Measurements from ENCODE around the gene NBEAL2.

The NBEAL2 gene

DNA sequence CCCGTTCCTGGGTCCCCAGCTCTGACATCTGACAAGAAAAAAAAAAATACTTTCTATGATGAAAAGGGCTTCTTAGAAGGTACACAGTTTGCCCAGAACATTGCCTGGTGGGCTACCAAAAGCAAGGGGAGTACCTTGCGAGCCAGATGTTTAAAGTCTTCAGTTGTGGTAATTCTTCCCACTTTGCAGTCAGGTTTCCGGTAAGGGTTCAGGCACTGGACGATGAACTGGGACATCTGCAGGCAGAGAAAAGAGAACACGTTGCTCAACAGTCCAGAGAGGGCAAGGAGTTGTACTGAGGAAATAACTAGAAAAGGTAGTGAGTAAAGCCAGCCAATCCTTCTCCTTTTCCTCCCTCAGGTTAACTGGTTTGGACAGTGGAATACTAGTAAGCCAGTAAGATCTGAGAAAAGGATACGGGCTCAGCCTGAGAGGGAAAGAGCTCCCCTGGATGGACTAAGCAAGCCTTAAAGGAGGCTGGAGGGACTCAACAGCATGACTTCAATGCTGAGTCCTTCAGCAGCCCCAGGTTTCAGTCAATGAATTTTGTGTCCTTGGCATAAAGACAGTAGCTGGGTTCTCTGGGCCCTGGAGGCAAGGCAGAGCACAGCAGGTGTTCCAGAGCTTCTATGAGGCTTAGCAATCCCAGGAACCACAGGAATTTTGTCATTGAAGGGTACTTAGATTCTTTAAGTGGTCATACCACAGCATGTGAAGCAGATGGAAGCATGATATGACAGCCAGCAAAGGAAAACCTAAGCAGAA lies 38.2 kb downstream of the NBEAL2 start:
- ATAC-seq, result no peak; the same call in 2 of the 3 replicates

DNA sequence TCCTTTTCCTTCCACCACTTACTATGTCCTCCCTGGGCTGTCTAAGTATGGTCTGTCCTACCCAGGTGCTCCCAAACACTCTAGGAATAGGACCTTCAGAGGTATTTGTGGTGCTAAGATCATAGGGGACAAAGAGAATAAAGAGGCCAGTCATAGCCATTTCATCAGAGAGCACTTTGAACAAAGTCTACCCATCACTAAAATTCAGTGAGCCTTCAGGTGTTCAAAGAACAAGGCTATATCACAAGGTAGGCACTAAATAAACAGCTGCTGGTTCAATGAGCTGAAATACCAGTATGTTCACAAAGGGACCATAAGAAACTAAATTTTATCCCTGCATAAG lies 38.8 kb downstream of the NBEAL2 start:
- no peak for ATAC-seq
- TF ChIP-seq TCF4 (CRISPR knock-in tag; IDR thresholded peaks at IDR 0.05; ENCODE audit: borderline replicate concordance), result no peak
- no peak for TF ChIP-seq TOX (CRISPR knock-in tag; IDR thresholded peaks at IDR 0.05; ENCODE audit: borderline replicate concordance)
- TF ChIP-seq RARB (CRISPR knock-in tag; IDR thresholded peaks at IDR 0.05), result no peak
- TF ChIP-seq, protein P1, sequence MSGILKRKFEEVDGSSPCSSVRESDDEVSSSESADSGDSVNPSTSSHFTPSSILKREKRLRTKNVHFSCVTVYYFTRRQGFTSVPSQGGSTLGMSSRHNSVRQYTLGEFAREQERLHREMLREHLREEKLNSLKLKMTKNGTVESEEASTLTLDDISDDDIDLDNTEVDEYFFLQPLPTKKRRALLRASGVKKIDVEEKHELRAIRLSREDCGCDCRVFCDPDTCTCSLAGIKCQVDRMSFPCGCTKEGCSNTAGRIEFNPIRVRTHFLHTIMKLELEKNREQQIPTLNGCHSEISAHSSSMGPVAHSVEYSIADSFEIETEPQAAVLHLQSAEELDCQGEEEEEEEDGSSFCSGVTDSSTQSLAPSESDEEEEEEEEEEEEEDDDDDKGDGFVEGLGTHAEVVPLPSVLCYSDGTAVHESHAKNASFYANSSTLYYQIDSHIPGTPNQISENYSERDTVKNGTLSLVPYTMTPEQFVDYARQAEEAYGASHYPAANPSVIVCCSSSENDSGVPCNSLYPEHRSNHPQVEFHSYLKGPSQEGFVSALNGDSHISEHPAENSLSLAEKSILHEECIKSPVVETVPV (CRISPR knock-in tag; IDR thresholded peaks at IDR 0.05), result no peak
- no peak for TF ChIP-seq ZNF70 (CRISPR knock-in tag; IDR thresholded peaks at IDR 0.05)
- no peak for TF ChIP-seq ZC3H10 (CRISPR knock-in tag; IDR thresholded peaks at IDR 0.05)
- no peak for TF ChIP-seq CSDC2 (CRISPR knock-in tag; IDR thresholded peaks at IDR 0.05)
- TF ChIP-seq, protein P2, sequence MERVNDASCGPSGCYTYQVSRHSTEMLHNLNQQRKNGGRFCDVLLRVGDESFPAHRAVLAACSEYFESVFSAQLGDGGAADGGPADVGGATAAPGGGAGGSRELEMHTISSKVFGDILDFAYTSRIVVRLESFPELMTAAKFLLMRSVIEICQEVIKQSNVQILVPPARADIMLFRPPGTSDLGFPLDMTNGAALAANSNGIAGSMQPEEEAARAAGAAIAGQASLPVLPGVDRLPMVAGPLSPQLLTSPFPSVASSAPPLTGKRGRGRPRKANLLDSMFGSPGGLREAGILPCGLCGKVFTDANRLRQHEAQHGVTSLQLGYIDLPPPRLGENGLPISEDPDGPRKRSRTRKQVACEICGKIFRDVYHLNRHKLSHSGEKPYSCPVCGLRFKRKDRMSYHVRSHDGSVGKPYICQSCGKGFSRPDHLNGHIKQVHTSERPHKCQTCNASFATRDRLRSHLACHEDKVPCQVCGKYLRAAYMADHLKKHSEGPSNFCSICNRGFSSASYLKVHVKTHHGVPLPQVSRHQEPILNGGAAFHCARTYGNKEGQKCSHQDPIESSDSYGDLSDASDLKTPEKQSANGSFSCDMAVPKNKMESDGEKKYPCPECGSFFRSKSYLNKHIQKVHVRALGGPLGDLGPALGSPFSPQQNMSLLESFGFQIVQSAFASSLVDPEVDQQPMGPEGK (CRISPR knock-in tag; IDR thresholded peaks at IDR 0.05; ENCODE audit: borderline replicate concordance), result no peak
- no peak for TF ChIP-seq BACH2 (CRISPR knock-in tag; IDR thresholded peaks at IDR 0.05; ENCODE audit: borderline replicate concordance)

More for the DNA sequence above, 38.2 kb downstream of the NBEAL2 start:
- TF ChIP-seq ESRRG (CRISPR knock-in tag; IDR thresholded peaks at IDR 0.05) (no peak), BACH2 (CRISPR knock-in tag; IDR thresholded peaks at IDR 0.05; ENCODE audit: borderline replicate concordance) (no peak), ZFP30 (CRISPR knock-in tag; IDR thresholded peaks at IDR 0.05) (no peak)
- TF ChIP-seq, protein P3, sequence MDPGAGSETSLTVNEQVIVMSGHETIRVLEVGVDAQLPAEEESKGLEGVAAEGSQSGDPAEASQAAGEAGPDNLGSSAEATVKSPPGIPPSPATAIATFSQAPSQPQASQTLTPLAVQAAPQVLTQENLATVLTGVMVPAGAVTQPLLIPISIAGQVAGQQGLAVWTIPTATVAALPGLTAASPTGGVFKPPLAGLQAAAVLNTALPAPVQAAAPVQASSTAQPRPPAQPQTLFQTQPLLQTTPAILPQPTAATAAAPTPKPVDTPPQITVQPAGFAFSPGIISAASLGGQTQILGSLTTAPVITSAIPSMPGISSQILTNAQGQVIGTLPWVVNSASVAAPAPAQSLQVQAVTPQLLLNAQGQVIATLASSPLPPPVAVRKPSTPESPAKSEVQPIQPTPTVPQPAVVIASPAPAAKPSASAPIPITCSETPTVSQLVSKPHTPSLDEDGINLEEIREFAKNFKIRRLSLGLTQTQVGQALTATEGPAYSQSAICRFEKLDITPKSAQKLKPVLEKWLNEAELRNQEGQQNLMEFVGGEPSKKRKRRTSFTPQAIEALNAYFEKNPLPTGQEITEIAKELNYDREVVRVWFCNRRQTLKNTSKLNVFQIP (CRISPR knock-in tag; IDR thresholded peaks at IDR 0.05; ENCODE audit: borderline replicate concordance, low read depth), result no peak

DNA sequence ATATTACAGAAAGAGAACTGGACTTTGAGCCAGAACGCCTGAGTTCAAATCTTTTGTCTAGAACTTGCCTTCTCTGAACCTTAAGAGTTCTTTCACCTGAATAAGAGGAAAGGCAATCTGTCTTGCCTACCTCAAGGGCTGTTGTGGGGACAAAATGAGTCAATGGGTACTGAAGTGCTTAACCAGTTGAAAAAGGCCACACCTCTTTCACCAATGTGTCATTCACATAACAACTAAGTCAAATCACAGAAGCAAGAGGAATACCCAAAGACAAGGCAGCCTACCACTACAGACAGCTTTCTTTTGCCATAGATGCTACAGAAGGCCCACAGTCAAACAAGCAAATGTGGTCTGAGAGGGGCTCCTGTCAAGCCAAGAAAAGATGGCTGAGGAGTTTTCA lies 39.7 kb downstream of the NBEAL2 start:
- TF ChIP-seq GLIS3 (CRISPR knock-in tag; IDR thresholded peaks at IDR 0.05), result no peak
- TF ChIP-seq ZNF70 (CRISPR knock-in tag; IDR thresholded peaks at IDR 0.05), result no peak
- TF ChIP-seq OSR1 (CRISPR knock-in tag; IDR thresholded peaks at IDR 0.05), result no peak
- TF ChIP-seq PPARA (CRISPR knock-in tag; IDR thresholded peaks at IDR 0.05; ENCODE audit: borderline replicate concordance), result no peak
- TF ChIP-seq ZFP30 (CRISPR knock-in tag; IDR thresholded peaks at IDR 0.05), result no peak
- TF ChIP-seq, protein P4, sequence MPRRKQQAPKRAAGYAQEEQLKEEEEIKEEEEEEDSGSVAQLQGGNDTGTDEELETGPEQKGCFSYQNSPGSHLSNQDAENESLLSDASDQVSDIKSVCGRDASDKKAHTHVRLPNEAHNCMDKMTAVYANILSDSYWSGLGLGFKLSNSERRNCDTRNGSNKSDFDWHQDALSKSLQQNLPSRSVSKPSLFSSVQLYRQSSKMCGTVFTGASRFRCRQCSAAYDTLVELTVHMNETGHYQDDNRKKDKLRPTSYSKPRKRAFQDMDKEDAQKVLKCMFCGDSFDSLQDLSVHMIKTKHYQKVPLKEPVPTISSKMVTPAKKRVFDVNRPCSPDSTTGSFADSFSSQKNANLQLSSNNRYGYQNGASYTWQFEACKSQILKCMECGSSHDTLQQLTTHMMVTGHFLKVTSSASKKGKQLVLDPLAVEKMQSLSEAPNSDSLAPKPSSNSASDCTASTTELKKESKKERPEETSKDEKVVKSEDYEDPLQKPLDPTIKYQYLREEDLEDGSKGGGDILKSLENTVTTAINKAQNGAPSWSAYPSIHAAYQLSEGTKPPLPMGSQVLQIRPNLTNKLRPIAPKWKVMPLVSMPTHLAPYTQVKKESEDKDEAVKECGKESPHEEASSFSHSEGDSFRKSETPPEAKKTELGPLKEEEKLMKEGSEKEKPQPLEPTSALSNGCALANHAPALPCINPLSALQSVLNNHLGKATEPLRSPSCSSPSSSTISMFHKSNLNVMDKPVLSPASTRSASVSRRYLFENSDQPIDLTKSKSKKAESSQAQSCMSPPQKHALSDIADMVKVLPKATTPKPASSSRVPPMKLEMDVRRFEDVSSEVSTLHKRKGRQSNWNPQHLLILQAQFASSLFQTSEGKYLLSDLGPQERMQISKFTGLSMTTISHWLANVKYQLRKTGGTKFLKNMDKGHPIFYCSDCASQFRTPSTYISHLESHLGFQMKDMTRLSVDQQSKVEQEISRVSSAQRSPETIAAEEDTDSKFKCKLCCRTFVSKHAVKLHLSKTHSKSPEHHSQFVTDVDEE (CRISPR knock-in tag; IDR thresholded peaks at IDR 0.05), result no peak
- no peak for TF ChIP-seq ZFP3 (CRISPR knock-in tag; IDR thresholded peaks at IDR 0.05)
- TF ChIP-seq TOX (CRISPR knock-in tag; IDR thresholded peaks at IDR 0.05; ENCODE audit: borderline replicate concordance), result no peak
- no peak for ATAC-seq

DNA sequence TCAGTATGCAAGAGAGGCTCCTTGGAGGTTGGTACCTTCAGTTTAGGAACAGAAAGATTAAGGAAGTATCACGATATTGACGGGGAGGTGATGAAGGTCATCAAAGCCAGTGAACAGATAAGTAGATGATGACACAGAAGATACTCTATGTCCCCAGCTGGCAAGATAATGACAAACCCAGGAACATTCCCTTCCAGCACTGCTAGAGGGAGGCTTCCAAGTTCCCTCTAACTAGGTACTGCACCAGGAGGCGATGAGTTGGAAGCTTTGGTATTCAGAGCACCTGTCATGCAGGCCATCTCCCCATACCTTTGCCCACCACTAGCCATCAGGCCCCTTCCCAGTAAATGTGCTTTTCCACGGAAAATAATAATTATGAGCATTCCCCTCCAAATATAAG lies 40.8 kb downstream of the NBEAL2 start:
- no peak for ATAC-seq
- TF ChIP-seq, protein P2 (CRISPR knock-in tag; IDR thresholded peaks at IDR 0.05; ENCODE audit: borderline replicate concordance), result no peak
- TF ChIP-seq ZNF8 (CRISPR knock-in tag; IDR thresholded peaks at IDR 0.05) (no peak), ESRRG (CRISPR knock-in tag; IDR thresholded peaks at IDR 0.05) (no peak), OSR1 (CRISPR knock-in tag; IDR thresholded peaks at IDR 0.05) (no peak), ISL1 (CRISPR knock-in tag; IDR thresholded peaks at IDR 0.05) (no peak), TCF4 (CRISPR knock-in tag; IDR thresholded peaks at IDR 0.05; ENCODE audit: borderline replicate concordance) (no peak), RARB (CRISPR knock-in tag; IDR thresholded peaks at IDR 0.05) (no peak), GLIS3 (CRISPR knock-in tag; IDR thresholded peaks at IDR 0.05) (no peak), ZNF565 (CRISPR knock-in tag; conservative IDR thresholded peaks at IDR 0.05; ENCODE audit: low read depth) (no peak), SNAI2 (CRISPR knock-in tag; IDR thresholded peaks at IDR 0.05) (no peak), TOX (CRISPR knock-in tag; IDR thresholded peaks at IDR 0.05; ENCODE audit: borderline replicate concordance) (no peak)
- TF ChIP-seq, protein P3 (CRISPR knock-in tag; IDR thresholded peaks at IDR 0.05; ENCODE audit: borderline replicate concordance, low read depth), result no peak
